GM19452 (cell line): ENCODE measurements around the gene RPL23.
A peak's percentile ranks its signal among the peaks of the same experiment; 100 is the strongest.

Experiments
- ATAC-seq: cut with Tn5 transposase; IDR thresholded peaks from one replicate; pipeline ENCODE4 v1.9.1; 2021; ENCODE audit not compliant: unreplicated experiment

The RPL23 gene

DNA sequence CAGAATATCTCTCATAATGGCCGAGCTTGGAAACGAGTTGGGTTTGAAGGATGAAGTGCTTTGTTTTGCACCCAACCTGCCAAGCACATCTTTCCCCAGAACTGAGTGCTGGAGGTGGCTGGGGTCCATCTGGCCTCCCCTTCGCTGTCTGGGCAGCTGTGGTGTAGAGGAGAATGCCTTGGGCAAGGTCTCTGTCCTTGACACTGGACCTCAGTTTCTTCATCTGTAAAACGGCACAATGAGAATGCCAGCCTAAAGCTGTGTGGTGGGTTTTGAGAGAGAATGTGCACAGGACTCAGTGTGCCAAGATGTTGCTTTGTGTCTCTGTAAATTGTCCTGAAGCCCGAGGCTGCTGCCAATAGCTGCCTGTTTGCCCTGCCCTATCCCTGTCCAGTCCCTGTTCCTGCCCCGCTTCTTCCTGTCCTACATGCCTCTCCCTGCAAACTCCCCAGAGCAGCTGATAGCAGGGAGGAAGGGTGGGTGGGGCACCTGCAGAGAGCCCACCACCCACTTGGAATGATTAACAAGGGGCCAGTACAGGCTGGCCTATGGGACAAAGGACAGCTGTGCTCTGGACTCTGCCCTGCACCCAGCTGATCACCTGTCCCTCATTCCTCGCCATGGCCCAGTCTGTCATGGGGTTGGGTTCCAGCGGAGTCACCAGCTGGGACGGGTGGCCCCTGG, 31.7 kb upstream of the RPL23 start:
- no peak for ATAC-seq

DNA sequence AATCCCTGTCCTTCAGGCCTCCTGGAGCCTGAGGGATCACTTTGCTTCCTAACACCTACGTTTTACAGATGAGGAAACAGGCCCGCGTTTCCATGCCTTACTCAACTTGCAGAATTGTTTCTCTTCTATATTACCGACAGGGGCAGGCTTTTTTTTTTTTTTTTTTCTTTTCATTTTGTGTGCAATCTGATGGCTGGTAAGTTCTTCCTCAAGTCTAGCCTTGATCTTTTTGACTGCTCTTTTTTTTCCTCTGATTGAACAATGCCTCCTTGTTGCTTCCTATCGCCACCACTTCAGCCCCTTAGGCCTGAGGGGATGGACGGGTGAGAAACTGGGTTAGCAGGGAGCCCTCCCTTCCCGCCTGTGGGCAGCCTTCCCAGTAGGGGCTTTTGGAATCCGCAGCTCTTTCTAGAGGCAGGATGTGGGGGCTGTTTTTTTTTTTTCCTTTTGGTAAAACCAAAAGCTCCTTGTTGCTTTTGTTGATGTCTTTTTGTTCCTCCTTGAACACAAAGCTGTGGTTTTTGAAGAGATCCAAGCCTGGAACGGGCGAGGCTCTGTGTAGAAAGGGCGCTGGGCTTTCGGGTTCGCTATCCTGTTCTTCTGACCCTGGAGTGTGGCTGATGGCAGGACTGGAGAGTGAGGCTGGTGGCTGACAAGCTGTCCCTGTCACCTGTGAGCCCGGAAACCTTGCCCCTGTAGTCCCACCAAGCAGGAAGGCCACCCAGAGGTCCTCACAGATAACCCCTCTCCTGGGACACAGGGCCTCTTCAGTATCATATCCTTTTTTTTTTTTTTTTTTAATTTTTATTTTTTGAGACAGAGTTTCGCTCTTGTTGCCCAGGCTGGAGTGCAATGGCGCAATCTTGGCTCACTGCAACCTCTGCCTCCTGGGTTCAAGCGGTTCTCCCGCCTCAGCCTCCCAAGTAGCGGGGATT, 30.3 kb upstream of the RPL23 start:
- no peak for ATAC-seq

DNA sequence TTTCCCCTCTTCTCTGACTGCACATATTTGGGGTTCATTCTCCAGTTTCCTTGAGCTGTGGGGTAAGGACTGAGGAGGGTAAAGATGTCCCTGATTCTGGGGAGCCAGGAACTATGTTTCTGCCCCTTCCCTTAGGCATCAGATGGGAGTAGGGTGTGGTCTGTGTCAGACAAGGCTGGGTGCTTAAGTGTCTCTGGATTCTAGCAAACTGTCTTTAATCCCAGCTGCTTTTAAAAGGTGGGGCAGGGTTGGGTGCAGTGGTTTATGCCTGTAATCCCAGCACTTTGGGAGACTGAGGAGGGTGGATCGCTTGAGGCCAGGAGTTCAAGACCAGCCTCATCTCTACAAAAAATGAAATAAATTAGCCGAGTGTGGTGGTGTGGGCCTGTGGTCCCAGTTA, 29.3 kb upstream of the RPL23 start:
- ATAC-seq = no peak

DNA sequence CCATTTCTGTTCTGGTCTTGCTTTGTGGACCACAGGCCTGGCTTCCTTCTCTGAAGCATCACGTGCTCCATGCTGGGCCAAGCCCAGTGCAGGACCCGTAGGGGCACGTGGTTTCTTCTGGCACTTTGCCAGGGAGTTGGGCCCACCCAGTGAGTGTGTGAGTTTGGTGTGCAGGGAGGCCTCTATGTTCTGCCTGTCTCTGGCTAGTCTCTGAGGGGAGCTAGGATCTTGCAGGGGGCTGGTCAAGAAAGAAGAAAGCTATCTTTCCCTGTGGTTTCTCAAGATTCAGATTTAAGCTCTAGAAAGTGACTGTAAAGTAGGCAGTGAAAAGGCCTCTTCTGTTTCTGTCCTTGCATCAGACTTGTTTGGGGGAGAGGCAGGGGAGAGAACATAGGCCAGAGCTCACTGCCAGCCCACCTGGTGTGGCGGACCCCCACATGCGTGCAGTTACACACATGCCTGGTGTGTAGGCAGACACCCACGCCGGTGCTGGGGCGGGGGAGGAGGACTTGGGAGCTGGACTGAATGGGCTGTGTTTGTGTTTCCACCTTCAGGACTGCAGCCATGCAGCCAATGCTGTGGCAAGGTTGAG, 28.2 kb upstream of the RPL23 start:
- ATAC-seq = no peak

DNA sequence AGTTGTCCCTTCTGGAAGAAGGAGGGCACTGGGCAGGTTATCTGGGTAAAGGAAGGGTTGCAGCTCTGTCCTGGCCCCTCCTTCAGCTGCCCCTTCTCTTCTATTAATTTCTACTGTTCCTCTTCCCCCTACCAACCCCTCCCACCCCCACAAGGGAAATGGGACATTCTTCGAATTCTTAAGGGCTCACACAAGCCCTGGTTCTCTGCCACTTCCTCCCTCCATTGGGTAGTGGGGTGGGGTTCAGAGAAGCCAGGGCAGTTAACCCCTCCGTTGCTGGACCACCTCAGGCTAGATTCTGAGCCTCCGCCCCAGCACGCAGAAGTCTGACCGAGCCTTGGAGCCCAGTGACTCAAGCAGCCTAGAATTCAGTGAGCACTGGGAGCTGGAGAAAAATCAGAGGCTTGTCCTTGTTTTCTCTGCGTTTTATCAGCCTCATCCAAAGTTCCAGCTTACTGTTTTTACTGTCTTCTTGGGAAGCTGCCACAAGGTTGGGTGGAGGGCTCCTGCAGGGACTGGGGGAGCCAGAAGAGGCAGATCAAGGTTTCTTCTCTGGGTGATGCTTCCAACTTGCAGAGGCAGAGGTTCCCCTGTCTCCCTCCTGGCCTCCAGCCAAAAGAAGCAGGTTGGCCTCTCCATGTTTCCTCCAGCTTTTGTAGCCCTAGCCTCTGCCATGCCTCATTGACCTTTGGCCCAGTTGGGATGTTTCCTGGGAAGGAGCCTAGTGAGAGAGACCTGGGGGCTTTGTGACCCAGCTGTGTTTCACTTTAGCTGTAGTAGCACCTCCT, 26.6 kb upstream of the RPL23 start:
- ATAC-seq = no peak

DNA sequence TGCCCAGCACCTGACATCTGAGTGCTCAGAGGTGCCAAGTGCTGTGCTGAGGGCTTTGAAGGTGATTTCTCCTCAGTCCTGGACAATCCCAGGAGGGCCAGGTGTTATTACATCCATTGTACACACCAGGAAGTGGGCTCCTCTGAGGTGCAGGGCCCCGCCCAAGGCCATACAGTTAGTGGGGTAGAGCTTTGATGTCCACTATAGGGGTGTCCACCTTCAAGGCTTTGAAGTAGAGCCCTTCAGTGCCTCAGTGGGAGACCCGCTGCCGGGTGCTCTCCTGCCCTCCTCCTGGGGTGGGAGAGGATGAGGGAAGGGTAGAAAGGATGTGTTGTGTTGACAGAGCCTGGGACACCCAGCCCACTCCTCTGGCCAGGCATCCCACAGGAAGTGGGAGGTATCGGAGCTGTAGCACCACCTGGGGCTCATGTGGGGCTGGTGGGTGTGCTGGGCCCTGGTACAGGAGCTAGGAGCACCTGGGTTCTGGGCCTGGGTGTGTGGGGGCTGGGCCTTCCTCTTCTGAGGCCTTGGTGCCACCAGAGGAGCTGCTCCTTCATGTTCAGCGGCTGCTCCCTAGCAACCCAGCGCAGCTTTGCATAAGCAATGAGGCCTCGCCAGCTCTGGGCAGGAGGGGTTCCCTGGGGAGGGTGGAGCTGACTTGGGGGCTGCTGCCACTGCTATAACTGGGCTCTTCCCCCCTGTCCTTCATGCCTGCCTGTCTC, 23.8 kb upstream of the RPL23 start:
- no peak for ATAC-seq

DNA sequence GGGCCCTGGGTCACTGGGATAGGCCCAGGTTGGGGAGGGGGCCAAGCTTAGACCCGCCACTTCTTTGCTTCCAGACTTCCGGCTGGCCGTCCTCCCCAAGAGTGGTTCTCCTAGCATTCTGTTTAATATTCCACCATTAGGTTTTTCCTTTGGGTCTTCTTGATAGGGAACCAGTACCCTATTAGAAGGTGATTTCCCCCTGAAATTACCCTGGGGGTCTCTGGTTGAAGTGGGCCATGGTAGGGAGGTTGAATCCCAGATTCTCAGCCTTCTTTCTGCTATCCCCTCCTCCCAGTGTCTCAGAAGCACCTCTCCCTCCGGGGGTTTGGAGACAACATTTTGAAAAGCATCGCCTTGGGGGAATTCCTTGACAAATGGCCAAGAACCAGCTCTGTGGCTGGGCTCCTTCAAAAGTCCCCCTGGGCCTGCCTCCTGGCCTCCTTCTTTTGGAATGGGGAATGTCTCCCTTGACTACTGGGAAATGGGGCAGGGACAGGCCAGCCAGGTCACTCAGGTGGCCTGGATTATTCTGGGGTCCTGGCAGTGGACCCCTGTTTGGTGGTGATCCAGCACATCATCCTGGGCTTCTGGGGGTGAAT, 22.1 kb upstream of the RPL23 start:
- ATAC-seq = no peak

DNA sequence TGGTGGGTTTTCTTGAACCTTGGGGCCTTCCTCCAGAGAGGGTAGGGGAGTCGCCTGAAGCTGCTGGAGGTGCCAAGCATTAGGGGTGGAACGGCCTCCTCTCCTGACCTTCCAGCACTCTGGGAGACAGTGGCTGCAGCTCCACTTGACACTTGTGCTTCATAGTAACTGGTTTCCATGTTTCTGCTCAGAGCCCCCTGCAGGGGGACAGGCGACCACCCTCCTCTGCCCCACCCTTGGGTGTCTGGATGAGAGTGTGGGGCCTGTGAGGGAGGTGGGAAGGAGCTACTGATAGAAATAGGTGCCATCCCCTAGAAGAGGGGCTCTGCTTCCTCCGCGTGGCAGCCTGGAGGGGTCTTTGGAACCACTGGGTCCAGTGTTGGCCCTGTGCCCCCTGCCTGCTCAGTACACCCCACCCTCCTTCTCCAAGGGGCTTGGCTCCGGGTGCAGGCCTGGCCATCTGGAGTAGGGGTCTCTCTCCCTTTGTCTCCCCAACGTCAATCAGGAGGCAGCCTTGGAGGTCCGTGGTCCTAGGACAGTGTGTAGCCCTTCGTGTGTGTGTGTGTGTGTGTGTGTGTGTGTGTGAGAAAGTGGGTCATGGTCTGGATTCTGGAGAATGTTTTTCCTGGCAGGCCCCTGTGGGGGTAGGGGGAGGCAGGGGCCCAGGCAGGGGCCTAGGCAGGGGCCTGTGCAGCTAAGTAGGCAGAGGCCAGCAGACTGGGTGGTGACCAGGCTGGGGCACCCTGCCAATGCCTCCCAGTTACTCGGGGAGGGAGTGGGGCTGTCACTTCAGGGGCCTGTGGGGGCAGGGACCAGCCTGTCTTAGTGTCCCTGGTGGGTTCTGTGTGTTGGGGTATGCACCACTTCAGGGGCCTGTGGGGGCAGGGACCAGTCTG, 21.2 kb upstream of the RPL23 start:
- ATAC-seq = no peak

DNA sequence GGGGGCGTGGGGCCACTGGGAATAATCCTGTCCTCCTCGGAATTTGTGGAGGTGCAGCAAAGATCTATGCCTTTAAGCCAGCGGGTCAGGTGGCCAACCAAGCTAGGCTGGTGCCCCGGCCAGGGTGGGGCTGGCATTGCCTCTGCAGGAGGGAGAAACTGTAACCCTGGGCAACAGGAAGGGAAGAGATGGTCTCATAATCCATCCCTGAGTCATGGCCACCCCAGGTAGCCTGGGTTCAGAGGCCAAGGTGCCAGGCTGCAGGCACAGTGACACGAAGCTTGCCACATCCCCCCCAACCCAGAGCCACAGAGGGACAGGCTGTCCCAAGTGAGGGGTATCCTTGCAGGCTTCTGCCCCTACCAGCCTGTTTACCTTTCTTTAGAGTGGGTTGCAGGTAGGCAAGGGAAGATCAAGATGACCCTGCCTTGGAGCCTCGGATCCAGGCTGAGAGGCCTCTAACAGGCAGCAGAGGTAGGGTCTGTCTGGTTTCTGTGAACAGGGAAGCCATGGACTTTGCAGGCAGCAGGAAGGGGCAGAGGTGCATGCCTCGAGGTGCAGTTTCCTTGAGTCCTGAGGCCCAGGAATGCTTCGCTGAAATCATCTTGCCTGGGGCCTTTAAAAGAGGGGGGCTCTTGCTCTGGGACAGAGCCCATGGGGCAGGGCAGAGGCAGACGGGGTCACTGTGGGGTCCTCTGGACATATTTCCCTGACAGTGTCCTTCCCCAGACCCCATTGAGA, 20.3 kb upstream of the RPL23 start:
- no peak for ATAC-seq

DNA sequence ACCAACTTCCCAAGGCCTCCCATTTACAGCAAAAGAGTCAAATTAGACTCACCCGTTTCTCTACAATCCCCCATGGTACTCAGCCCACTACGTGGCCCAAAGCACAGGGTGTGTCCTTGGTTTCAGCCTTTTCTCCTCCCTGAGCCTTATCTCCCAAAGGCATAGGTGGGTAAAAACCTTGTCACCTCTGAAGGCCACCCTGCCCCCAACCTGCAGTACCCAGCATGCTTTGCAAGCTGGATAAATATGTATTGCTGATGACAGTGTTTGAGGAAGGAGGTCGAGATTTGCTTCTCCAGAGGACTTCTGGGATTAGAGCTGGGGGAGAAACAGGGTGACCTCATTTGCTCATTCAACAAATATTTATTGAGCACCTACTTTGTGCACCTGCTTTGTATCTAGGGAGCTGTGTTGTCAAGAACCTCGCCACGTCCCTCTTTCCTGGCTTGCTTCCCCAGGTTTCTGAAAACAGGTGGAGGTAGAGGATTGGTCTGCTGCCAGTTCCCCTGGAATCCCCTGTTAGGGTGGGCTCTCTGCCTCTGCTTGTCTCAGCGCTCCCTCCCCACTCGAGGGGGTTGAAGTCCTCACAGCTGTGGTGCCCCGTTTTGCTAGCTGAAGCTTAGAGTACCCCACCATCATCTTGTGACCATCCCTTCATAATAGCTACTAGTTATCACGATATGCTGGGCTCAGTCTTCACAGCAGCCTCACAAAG, 19.3 kb upstream of the RPL23 start:
- no peak for ATAC-seq

DNA sequence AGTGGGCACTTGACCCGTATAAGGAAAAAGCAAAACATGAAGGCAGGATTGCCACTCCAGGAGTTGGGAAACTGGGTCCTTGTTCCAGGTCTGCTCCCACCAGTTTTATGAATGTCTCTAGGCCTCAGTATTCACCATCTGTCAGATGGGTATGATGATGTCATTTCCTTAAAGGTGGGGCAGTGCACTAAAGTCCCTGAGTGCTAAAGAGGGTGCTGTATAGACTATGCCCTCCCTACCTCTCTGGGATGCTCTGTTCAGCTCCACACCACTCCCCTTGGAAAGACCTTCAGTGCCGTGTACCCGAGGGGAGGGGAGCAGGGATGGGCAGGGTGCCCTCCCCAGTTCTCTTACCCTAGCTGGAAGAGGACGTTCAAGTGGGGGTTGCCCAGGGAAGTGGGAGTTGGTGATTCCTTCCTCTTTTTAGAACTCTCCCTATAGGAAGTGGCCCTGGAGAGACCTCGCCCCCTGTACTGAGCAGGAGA, 18.5 kb upstream of the RPL23 start:
- ATAC-seq = no peak

DNA sequence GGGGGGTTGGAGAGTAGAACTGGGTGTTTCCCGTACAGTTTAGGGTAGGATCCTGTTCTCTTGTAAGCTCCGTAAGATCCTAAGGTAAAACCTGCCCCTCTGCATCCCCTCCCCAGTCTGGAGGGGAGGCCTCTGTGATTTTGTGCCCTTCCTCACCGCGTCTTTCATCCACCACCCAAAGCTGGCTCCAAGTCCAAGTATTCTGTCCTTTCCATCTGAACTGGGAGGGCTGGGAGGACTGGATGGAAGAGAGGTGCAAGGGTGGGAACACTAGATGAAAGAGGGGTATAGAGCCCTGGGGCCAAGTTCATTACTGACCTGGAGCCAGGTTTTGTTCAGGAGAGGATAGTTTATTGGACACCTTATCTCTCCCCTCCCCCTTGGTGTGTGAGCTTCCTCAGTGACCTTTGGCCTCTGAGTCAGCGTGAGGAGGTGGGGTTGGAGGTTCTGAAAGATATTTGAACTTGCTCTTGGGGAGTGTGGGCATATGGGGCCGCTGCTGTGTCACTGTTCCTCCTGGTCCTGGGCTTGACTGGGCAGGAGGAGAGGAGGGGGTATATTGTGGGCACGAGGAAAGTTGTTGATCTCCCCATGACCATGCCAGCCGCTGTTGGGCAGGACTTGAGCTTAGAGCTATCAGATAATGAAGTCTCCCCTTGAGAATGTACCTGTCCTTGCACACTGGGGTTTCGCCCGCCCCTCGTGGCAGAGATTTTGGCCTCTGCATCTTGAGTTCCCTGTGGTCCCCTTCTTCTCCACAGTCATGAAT, 17.9 kb upstream of the RPL23 start:
- no peak for ATAC-seq

DNA sequence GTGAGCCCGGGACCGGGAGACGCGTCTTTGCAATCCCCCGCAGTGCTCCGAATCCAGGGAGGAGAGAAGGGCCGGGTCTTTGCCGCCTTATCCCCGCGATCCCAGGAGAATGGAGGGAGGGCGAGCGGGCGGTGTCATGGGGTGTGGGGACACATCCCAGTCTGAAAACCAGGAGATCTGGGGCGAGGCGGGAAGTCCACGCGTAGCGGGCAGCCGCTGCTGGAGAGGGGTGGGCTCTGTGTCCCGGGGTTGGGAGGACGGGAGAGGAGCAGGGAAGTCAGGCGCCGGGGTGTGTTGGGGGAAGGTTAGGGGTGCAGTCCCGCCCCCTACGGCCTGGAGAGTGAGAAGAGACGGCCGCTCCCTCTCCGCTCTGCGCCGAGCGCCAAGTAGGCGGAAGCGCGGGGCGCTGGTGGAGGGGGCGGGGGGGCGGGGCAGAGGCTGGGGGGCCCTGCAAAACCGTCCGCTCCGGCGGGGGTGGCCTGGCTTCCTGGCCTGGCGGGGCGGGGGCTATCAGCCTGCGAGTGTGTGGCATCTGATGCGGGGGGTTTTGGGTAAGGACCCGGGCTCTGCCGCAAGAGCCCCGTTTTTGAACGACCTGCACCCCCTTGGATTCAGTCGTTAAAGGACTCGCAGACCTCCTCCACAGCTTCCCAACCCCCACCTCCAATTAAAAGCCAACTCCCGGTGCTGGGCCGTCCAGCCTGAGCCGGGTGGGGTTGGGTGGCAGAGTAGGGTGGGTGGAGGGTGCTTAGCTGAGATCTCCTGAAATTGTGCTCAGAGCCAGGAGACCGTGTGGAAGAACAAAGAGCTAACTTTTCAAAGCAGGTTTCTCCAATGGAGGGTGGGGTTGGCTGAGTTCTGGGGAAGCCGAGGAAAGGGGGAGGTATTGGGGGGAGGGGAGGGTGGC, 17.0 kb upstream of the RPL23 start:
- peak; percentile 1 for ATAC-seq

DNA sequence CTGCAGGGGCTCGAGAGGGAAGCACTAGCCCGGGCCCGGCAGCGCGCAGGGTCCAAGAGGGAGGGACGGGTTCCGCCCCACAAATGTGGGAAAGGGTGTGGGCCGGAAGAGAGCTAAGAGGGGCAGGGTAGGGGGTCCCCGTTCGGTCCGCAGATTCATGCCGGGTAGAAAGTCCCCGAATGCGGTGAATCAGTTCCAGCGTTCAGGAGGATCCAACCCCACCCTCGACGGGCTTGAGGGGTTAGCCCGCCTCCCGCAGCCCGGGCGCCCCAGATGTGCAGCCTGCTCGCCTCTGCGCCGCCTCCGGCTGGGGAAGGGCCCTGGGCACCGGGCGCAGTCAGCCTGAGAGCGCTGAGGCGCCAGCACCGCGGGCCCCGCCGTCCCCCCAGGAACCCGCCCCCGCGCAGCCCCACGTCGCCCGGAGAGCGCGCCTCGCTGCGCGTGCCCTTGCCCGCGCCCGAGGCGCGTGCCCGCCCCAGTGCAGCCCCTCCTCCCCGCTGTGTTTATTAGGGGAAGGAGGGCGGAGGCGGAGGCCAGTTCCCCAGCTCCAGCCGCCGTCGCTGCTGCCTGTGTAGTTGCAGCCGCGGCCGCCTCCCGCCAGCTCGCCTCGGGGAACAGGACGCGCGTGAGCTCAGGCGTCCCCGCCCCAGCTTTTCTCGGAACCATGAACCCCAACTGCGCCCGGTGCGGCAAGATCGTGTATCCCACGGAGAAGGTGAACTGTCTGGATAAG, 16.2 kb upstream of the RPL23 start, which contains the start of gene LASP1:
TSS of gene LASP1 (plus strand) at position 533 of the 733 bp plus-strand sequence. CDS start at position 665, 132 bp downstream.
- peak; percentile 34 for ATAC-seq
